ENCODE measurements around the gene PCDHB15.

- TF ChIP-seq ZNF785 (tag by site-specific recombination; IDR thresholded peaks at IDR 0.05) (no peak), YY1 (tag by site-specific recombination; IDR thresholded peaks at IDR 0.05) (no peak)
- TF ChIP-seq, protein P1, sequence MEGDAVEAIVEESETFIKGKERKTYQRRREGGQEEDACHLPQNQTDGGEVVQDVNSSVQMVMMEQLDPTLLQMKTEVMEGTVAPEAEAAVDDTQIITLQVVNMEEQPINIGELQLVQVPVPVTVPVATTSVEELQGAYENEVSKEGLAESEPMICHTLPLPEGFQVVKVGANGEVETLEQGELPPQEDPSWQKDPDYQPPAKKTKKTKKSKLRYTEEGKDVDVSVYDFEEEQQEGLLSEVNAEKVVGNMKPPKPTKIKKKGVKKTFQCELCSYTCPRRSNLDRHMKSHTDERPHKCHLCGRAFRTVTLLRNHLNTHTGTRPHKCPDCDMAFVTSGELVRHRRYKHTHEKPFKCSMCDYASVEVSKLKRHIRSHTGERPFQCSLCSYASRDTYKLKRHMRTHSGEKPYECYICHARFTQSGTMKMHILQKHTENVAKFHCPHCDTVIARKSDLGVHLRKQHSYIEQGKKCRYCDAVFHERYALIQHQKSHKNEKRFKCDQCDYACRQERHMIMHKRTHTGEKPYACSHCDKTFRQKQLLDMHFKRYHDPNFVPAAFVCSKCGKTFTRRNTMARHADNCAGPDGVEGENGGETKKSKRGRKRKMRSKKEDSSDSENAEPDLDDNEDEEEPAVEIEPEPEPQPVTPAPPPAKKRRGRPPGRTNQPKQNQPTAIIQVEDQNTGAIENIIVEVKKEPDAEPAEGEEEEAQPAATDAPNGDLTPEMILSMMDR (tag by site-specific recombination; IDR thresholded peaks at IDR 0.05), result no peak
Observed at GRCh38 chr5:141241496-141241895, 3.7 kb upstream of the PCDHB15 start.

Data from HEK293 (cell line).